Vagina (tissue), 2 donors: ENCODE results near the gene STK32B.

Source experiments
- CTCF ChIP-seq, 3 experiments: fragments of 450-650 bp in 2 of 3; fragments of 200-600 bp in 1 of 3; sonication (generic) in 1 of 3; IDR thresholded peaks; one replicate each; pipeline ENCODE4 v1.5.1; 2017 to 2019; ENCODE audit warnings: antibody characterized with exemption in 3 of 3, mild to moderate bottlenecking in 2 of 3, moderate library complexity in 2 of 3
- POLR2AphosphoS5 ChIP-seq, 2 donors: sonication (generic); formaldehyde crosslinking; IDR thresholded peaks; one replicate each; pipeline ENCODE4 v1.9.0; 2017; ENCODE audit warnings: antibody characterized with exemption in 2 of 2, mild to moderate bottlenecking in 2 of 2, low read depth in 1 of 2; ENCODE audit not compliant: insufficient read depth in 1 of 2

GRCh38 chr4:5528031-5528436 is 476.8 kb downstream of the STK32B start:
- TF ChIP-seq CTCF (IDR thresholded peaks at IDR 0.05), result no peak
- no peak for TF ChIP-seq POLR2AphosphoS5 (IDR thresholded peaks at IDR 0.05; ENCODE audit: insufficient read depth in 1 of 2, low read depth in 1 of 2)
